HUES64 (cell line): ENCODE results near the gene TROAP.

Experiments
- H3K27ac ChIP-seq: 2 replicates; pipeline ENCODE4 v1.7.0; 2013; ENCODE audit warnings: low read depth, low read length, inconsistent platforms
- H3K27me3 ChIP-seq: 2 replicates; pipeline ENCODE4 v1.6.1; 2013; ENCODE audit warnings: mild to moderate bottlenecking, low read length; ENCODE audit not compliant: insufficient read depth
- H3K36me3 ChIP-seq: 2 replicates; pipeline ENCODE4 v1.6.1; 2013; ENCODE audit warnings: mild to moderate bottlenecking, low read length; ENCODE audit not compliant: insufficient read depth
- H3K4me1 ChIP-seq: 2 replicates; pipeline ENCODE4 v1.6.1; 2013; ENCODE audit warnings: mild to moderate bottlenecking, low read length, moderate library complexity; ENCODE audit not compliant: insufficient read depth
- H3K4me3 ChIP-seq: 2 replicates; pipeline ENCODE4 v1.5.1; 2013; ENCODE audit warnings: mild to moderate bottlenecking, low read length, moderate library complexity
- H3K9ac ChIP-seq: 2 replicates; pipeline ENCODE4 v1.6.1; 2013; ENCODE audit warnings: mild to moderate bottlenecking, low read depth, low read length
- H3K9me3 ChIP-seq: 2 replicates; pipeline ENCODE4 v1.6.1; 2013; ENCODE audit warnings: low read depth, low read length; ENCODE audit not compliant: insufficient read depth
- WGBS: fragments of 150-250, 120-280 bp; methylation state at CpG from one replicate; pipeline ENCODE4 v1.1.7; 2013; ENCODE audit warnings: missing lambda C conversion rate; 5-methylcytosine and 5-hydroxymethylcytosine counted together

TROAP gene

DNA sequence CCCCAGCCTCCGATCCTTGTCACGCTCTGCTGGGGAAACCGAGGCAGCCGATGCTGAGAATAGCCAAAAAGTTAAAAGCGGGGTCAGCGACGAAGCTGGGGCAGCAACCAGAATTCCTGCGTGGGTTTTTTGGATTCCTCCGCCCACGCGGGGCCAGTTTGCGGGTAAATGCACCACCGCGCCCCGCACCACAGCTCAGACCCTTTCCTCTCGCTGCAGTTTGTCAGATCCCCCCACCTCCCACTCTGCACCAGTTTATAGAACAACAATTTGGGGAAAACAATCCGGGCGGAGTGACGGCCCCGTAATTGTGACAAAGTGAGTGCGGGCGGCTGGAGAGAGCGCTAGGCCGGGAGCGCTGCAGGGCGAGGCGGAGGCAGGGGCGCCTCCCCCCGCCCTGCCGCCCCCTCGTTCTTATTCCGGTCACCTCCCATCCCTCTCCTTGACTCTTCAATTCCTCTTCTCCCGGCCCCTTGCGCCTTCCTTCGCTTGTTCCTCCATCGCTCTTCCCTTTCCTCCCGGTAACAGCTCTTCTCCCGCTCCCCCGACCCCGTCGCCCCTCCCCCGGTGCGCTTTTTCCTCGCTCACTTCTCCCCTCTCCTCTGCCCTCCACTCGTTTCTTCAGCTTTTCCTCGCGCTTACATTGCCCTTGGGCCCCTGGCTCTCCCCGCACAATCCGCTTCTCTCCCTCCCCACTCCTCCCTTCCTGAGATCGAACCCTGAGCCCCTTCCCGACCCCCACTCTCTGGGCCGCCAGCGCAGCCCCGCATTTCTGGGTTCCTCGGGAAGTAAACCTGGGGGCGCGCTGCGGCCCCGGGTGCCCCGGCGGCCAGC lies 23.0 kb downstream of the TROAP start:
- peaks cover 89% of the 10 kb centered on the region for H3K27me3 ChIP-seq
- no peaks in the 10 kb centered on the region for H3K36me3 ChIP-seq
- H3K9ac ChIP-seq: no peak overlapping the region
- H3K27ac ChIP-seq: no peak overlapping the region
- H3K4me3 ChIP-seq: peak overlapping the region; percentile 43
- H3K4me1 ChIP-seq: peaks cover 13% of the 10 kb centered on the region
- no peaks in the 10 kb centered on the region for H3K9me3 ChIP-seq
- under 1% methylated on average over 61 of the region's 61 CpGs for WGBS

DNA sequence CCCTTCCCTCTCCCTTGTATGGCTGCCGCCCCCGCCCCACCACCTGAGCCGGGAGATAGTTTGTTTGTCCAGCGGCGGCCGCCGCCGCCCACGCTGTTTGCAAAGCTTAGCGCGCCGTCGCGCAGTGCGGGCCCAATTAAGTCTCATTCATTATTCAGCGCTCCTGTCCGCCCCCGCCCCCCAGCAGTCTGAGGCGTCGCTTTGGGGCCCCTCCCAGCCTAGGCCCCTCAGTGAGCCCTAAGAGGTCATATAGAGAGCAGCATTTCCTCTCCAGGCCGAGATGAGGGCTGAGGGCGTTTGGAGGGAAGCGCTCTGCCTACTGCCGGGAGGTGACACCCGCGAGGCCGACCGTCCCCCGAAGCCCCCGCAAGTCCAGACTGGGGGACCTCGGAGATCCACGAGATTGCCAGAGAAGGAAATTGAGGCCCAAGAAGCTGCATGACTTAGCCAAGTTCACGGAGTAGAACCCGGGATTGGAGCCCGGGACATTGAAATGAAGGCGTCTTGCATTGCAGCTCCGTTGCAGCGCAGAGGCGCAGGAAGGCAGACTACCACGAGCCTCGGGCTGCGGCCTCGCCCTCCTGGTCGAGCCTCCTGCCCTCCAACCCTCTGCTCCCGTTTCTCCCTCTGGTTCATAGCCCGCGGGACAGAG lies 23.7 kb downstream of the TROAP start, which contains the start of gene DNAJC22:
TSS of gene DNAJC22 (plus strand) at position 230 of the 652 bp plus-strand sequence. CDS start 1,985 bp downstream, outside the sequence.
- WGBS: under 1% methylated on average over 47 of the region's 47 CpGs
- Histone ChIP-seq H3K9me3 (no peaks in the 10 kb centered on the region), H3K36me3 (no peaks in the 10 kb centered on the region), H3K9ac (no peak within 1 kb of the TSS), H3K4me3 (peak within 1 kb of the TSS; percentile 43), H3K27ac (no peak within 1 kb of the TSS), H3K4me1 (peaks cover 9% of the 10 kb centered on the region), H3K27me3 (peaks cover 81% of the 10 kb centered on the region)

DNA sequence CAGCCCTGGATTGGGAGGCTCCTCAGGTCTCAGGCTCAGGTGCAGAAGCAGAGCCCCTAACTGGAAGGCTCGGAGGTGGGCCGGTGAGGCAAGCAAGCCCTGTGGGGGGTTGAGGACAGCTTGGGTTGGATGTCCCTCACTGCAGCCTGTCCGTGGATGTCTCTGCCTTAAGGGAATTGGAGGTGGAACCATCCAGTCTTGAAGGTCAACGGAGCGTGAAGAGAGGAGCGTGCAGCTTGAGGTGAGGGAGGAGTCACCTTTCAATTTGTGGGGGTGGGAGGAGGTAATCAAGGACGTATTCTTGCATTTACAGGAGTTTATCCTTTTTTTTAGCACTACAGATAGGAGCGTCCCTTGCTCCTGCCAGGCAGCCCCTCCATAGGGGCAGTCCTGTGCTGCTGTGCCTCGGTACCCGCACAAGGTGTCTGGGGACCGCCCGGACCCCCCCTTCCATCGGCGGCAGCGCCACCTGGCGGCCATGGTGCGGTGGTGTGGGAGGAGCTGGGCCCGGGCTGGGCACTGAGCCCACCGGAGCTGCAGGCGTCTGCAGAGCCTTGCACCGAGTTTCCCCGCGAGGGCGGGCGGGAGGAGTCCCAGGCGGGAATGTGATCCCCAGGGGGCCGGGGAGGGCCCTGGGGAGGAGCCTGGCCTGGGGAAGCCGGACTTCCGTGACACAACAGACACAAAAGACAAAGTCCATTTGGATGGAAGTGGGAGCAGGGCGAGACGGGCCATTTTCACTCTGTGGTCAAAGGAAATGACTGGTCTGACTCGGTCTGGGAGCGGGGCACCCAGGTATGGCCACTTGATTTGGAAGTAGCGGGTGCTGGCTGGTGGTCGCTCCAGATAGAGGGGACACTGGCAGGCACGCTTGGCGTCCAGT lies 24.5 kb downstream of the TROAP start:
- Histone ChIP-seq H3K4me1 (peaks cover 9% of the 10 kb centered on the region), H3K27me3 (peaks cover 73% of the 10 kb centered on the region), H3K9me3 (no peaks in the 10 kb centered on the region), H3K27ac (no peak overlapping the region), H3K4me3 (peak overlapping the region; percentile 43), H3K9ac (no peak overlapping the region), H3K36me3 (no peaks in the 10 kb centered on the region)
- 10% methylated on average over 37 of the region's 37 CpGs for WGBS

DNA sequence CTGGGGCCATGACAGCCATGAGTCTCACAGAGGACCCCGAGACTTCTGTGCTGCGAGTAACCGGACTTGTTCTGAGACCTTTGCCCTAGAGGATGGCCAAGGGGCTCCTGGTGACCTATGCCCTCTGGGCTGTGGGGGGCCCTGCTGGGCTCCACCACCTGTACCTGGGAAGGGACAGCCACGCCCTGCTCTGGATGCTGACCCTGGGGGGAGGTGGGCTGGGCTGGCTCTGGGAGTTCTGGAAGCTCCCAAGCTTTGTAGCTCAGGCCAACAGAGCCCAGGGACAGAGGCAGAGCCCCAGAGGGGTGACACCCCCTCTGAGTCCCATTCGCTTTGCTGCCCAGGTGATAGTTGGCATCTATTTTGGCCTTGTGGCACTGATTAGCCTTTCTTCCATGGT lies 25.7 kb downstream of the TROAP start:
- no peak overlapping the region for H3K9ac ChIP-seq
- 93% methylated on average over 5 of the region's 5 CpGs for WGBS
- H3K27ac ChIP-seq: no peak overlapping the region
- no peak overlapping the region for H3K4me3 ChIP-seq
- H3K36me3 ChIP-seq: no peaks in the 10 kb centered on the region
- peaks cover 4% of the 10 kb centered on the region; the same call in 1 of the 2 replicates for H3K4me1 ChIP-seq
- no peaks in the 10 kb centered on the region for H3K9me3 ChIP-seq
- H3K27me3 ChIP-seq: peaks cover 66% of the 10 kb centered on the region

DNA sequence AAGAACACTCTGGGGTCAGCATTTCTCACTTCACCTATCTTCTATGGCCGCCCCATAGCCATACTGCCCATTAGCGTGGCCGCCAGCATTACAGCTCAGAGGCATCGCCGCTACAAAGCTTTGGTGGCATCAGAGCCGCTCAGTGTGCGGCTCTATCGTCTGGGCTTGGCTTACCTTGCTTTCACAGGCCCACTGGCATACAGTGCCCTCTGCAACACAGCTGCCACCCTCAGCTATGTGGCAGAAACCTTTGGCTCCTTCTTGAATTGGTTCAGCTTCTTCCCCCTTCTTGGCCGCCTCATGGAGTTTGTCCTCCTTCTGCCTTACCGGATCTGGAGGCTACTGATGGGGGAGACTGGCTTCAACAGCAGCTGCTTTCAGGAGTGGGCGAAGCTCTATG lies 26.2 kb downstream of the TROAP start:
- no peak overlapping the region for H3K4me3 ChIP-seq
- H3K27ac ChIP-seq: no peak overlapping the region
- peaks cover 4% of the 10 kb centered on the region; the same call in 1 of the 2 replicates for H3K4me1 ChIP-seq
- 90% methylated on average over 11 of the region's 11 CpGs for WGBS
- H3K27me3 ChIP-seq: peaks cover 65% of the 10 kb centered on the region
- H3K9ac ChIP-seq: no peak overlapping the region
- no peaks in the 10 kb centered on the region for H3K36me3 ChIP-seq
- no peaks in the 10 kb centered on the region for H3K9me3 ChIP-seq

DNA sequence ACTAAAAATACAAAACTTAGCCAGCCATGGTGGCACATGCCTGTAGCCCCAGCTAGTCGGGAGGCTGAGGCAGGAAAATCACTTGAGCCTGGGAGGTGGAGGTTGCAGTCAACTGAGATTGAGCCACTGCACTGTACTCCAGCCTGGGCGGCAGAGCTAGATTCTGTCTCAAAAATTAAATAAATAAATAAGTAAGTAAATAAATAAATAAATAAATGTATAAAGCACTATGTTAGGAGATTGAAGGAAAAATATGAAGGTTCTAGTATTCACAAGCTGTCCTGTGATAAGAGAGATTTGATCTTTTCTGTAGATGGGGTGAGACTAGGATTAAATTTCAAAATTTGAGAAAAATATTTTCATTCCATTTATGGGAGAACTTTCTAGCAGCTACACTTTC lies 29.3 kb downstream of the TROAP start:
- 73% methylated on average over 1 of the region's 2 CpGs for WGBS
- H3K4me3 ChIP-seq: no peak overlapping the region

DNA sequence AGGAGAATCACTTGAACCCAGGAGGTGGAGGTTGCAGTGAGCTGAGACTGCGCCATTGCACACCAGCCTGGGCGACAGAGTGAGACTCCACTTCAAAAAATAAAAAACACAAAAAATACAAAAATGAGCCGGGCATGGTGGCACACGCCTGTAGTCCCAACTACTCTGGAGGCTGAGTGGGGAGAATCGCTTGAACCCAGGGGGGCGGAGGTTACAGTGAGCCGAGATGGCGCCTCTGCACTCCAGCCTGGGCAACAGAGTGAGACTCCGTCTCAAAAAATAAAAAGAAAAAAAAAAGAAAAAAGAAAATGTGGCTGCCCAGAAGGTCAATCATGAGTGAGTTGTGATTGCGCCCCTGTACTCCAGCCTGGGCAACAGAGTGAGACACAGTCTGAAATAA lies 32.9 kb downstream of the TROAP start:
- H3K27me3 ChIP-seq: peaks cover 23% of the 10 kb centered on the region; the same call in 1 of the 2 replicates
- no peaks in the 10 kb centered on the region for H3K4me1 ChIP-seq
- no peak overlapping the region for H3K4me3 ChIP-seq
- H3K36me3 ChIP-seq: no peaks in the 10 kb centered on the region
- no peaks in the 10 kb centered on the region for H3K9me3 ChIP-seq
- H3K27ac ChIP-seq: no peak overlapping the region
- no peak overlapping the region for H3K9ac ChIP-seq
- WGBS: 94% methylated on average over 9 of the region's 10 CpGs

More for the DNA sequence above, 29.3 kb downstream of the TROAP start:
- Histone ChIP-seq H3K27me3 (peaks cover 48% of the 10 kb centered on the region), H3K27ac (no peak overlapping the region), H3K9ac (no peak overlapping the region), H3K36me3 (no peaks in the 10 kb centered on the region), H3K9me3 (no peaks in the 10 kb centered on the region), H3K4me1 (no peaks in the 10 kb centered on the region)

DNA sequence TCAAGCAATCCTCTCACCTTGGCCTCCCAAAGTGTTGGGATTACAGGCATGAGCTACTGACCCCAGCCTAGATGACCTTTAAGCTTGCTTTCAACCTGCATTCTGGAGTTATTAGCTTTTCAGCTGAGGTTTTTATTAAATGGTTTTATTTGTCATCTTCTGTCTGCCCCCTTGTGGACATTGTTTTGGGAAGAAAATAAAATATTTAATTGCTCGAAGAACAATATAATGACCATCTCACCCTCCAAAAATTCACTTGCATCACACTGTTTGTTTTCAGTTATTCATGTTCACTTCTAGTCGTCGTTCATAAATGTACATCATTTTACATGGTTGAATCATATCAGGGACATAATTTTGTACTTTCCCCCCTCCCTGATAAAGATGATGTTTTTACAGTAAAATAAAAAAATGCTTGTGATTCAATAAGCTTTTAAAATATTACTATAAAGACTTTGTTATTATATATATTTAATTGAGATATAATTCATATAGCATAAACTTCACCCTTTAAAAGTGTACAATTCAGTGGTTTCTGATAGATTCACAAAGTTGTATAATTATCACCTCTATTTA lies 34.1 kb downstream of the TROAP start:
- H3K9ac ChIP-seq: no peak overlapping the region
- no peaks in the 10 kb centered on the region for H3K4me1 ChIP-seq
- no peak overlapping the region for H3K4me3 ChIP-seq
- peaks cover 23% of the 10 kb centered on the region; the same call in 1 of the 2 replicates for H3K27me3 ChIP-seq
- no peaks in the 10 kb centered on the region for H3K36me3 ChIP-seq
- H3K27ac ChIP-seq: no peak overlapping the region
- H3K9me3 ChIP-seq: no peaks in the 10 kb centered on the region
- 46% methylated on average over 3 of the region's 3 CpGs for WGBS

DNA sequence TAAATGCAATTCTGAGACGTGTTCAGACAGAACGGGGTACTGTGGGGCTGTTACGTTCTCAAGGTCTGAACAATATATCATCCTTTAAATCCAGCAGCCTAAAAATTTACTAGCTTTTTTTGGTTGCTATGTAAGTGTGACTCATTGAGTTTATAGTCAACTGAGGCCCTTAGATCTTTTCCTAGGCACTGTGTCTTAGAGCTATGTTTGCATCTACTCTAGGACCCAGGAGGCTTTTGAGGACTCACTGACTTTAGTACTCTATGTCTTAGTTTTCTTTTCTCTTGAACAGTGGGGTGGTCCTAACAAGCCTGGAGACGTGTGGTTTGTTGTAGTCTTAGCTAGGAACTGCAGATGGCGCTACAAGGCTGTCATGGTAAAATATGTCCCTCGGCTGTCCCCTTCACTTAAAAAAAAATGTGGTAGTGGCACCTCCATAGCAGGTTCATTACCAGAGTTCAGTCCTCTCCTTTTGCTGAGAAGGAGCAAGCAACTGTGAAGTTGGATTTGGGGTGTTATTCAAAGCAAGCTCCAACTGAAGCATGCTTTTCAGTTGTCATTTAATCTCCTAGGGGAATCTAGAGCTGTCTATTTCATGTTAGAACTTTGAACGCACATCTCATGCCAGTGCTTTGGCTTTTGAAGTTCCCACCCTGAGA lies 35.6 kb downstream of the TROAP start:
- Histone ChIP-seq H3K4me1 (no peaks in the 10 kb centered on the region), H3K9ac (no peak overlapping the region), H3K4me3 (no peak overlapping the region), H3K27me3 (peaks cover 17% of the 10 kb centered on the region; the same call in 1 of the 2 replicates), H3K27ac (no peak overlapping the region), H3K36me3 (no peaks in the 10 kb centered on the region), H3K9me3 (no peaks in the 10 kb centered on the region)
- 41% methylated on average over 7 of the region's 7 CpGs for WGBS

DNA sequence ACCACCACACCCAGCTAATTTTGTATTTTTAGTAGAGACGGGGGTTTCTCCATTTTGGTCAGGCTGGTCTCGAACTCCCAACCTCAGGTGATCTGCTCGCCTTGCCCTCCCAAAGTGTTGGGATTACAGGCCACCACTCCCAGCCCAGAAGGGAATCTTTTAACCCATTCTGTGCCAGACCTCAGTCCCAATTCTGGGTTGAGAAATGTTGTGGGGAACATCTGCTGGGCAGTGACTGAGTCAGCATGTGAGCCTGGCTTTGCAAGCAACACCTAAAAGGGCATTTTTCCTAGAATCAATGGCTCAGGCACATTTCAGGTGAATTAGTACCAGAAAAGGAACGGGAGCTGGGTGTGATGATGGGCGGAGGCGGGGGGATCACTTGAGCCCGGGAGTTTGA lies 36.6 kb downstream of the TROAP start:
- no peaks in the 10 kb centered on the region for H3K36me3 ChIP-seq
- H3K4me3 ChIP-seq: no peak overlapping the region
- H3K9me3 ChIP-seq: no peaks in the 10 kb centered on the region
- H3K27me3 ChIP-seq: peaks cover 14% of the 10 kb centered on the region; the same call in 1 of the 2 replicates
- WGBS: 79% methylated on average over 7 of the region's 7 CpGs
- H3K27ac ChIP-seq: no peak overlapping the region
- no peak overlapping the region for H3K9ac ChIP-seq
- no peaks in the 10 kb centered on the region for H3K4me1 ChIP-seq
